ENCODE data around the gene METRN.

Gene METRN

GRCh38 chr16:766820-767640 lies 52.1 kb downstream of the METRN start:
- no peak for DNase-seq (ENCODE audit: low read depth)
- no peak overlapping the region for H3K4me3 ChIP-seq (ENCODE audit: control insufficient read depth, low read depth, low read length)
- no peak for TF ChIP-seq CTCF (conservative IDR thresholded peaks at IDR 0.05; ENCODE audit: control insufficient read depth, insufficient read depth, low read depth, low read length)

- DNase-seq (ENCODE audit: low read depth) = no peak
- no peak for TF ChIP-seq CTCF (conservative IDR thresholded peaks at IDR 0.05; ENCODE audit: control insufficient read depth, insufficient read depth, low read depth, low read length)
- no peak overlapping the region for H3K4me3 ChIP-seq (ENCODE audit: control insufficient read depth, low read depth, low read length)
Measured at GRCh38 chr16:767743-768235, 52.9 kb downstream of the METRN start.

- no peak for DNase-seq (ENCODE audit: low read depth)
- H3K4me3 ChIP-seq (ENCODE audit: control insufficient read depth, low read depth, low read length) = no peak overlapping the region
- no peak for TF ChIP-seq CTCF (conservative IDR thresholded peaks at IDR 0.05; ENCODE audit: control insufficient read depth, insufficient read depth, low read depth, low read length)
Measured at GRCh38 chr16:768428-768827, 53.5 kb downstream of the METRN start.
